ENCODE measurements around the gene PCDHB8. TPM values are rescaled to one million over a fixed set of nuclear protein-coding genes. Genes with fewer than 3 reads are reported as not detected.
"Not testable (repeated sequence)": the region's sequence is repeated elsewhere in the genome, so short reads cannot be mapped to it uniquely, and the experiment has no call there.

The PCDHB8 gene
- total RNA-seq, 1 experiment from 2014 or later: 7.6 TPM

DNA sequence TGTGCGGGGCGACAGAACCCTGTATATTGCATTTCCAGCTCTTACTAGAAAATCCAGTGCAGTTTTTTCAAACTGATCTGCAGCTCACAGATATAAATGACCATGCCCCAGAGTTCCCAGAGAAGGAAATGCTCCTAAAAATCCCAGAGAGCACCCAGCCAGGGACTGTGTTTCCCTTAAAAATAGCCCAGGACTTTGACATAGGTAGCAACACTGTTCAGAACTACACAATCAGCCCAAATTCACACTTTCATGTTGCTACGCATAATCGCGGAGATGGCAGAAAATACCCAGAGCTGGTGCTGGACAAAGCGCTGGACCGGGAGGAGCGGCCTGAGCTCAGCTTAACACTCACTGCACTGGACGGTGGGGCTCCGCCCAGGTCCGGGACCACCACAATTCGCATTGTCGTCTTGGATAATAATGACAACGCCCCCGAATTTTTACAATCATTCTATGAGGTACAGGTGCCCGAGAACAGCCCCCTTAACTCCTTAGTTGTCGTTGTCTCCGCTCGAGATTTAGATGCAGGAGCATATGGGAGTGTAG lies 41.8 kb upstream of the PCDHB8 start:
- H3K27me3 ChIP-seq (ENCODE audit: control insufficient read depth, insufficient read depth, low read length): no peaks in the 10 kb centered on the region
- no peak for DNase-seq (ENCODE audit: low read depth, low spot score)
- intact Hi-C loops (cut with micrococcal nuclease; ENCODE audit: unreplicated experiment) (no loop called here), in situ Hi-C loops (cut with HindIII; ENCODE audit: low pct_unique_long_range_greater_than_20kb, low sequenced_read_pairs) (no loop called here)
- TF ChIP-seq SIN3A (IDR thresholded peaks at IDR 0.05; ENCODE audit: borderline replicate concordance, insufficient read depth, low read depth, low read length) (no peak), POLR2AphosphoS5 (IDR thresholded peaks at IDR 0.05; ENCODE audit: low read depth, low read length) (no peak), TCF7L2 (IDR thresholded peaks at IDR 0.05; ENCODE audit: low read depth, low read length) (no peak), REST (IDR thresholded peaks at IDR 0.05; ENCODE audit: insufficient read depth in 1 of 2, low read depth in 2 of 2, low read length in 1 of 2) (no peak)
- TF ChIP-seq, protein P1, sequence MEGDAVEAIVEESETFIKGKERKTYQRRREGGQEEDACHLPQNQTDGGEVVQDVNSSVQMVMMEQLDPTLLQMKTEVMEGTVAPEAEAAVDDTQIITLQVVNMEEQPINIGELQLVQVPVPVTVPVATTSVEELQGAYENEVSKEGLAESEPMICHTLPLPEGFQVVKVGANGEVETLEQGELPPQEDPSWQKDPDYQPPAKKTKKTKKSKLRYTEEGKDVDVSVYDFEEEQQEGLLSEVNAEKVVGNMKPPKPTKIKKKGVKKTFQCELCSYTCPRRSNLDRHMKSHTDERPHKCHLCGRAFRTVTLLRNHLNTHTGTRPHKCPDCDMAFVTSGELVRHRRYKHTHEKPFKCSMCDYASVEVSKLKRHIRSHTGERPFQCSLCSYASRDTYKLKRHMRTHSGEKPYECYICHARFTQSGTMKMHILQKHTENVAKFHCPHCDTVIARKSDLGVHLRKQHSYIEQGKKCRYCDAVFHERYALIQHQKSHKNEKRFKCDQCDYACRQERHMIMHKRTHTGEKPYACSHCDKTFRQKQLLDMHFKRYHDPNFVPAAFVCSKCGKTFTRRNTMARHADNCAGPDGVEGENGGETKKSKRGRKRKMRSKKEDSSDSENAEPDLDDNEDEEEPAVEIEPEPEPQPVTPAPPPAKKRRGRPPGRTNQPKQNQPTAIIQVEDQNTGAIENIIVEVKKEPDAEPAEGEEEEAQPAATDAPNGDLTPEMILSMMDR (IDR thresholded peaks at IDR 0.05): no peak
- BruUV-seq (replicated peaks): no TSS peak
- no peak for ATAC-seq
- H3K36me3 ChIP-seq (ENCODE audit: control insufficient read depth, insufficient read depth, low read length): no peaks in the 10 kb centered on the region
- H3K9me3 ChIP-seq (ENCODE audit: control insufficient read depth, insufficient read depth, low read depth, low read length): no peaks in the 10 kb centered on the region
- no peak overlapping the region for H3K27ac ChIP-seq (ENCODE audit: low read length)
- ChIA-PET CTCF (no interaction called here), POLR2A (no interaction called here)
- H3K4me1 ChIP-seq (ENCODE audit: control insufficient read depth, insufficient read depth, low read length): no peaks in the 10 kb centered on the region
- H3K4me3 ChIP-seq (ENCODE audit: low read depth in 2 of 2, low read length in 2 of 2): no peak overlapping the region

DNA sequence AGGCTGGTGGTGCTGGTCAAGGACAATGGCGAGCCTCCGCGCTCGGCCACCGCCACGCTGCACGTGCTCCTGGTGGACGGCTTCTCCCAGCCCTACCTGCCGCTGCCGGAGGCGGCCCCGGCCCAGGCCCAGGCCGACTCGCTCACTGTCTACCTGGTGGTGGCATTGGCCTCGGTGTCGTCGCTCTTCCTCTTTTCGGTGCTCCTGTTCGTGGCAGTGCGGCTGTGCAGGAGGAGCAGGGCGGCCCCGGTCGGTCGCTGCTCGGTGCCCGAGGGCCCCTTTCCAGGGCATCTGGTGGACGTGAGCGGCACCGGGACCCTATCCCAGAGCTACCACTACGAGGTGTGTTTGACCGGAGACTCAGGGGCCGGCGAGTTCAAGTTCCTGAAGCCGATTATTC lies 40.2 kb upstream of the PCDHB8 start:
- DNase-seq (ENCODE audit: low read depth, low spot score); H3K4me1 ChIP-seq (ENCODE audit: control insufficient read depth, insufficient read depth, low read length); H3K36me3 ChIP-seq (ENCODE audit: control insufficient read depth, insufficient read depth, low read length); ATAC-seq; intact Hi-C loops (cut with micrococcal nuclease; ENCODE audit: unreplicated experiment); H3K4me3 ChIP-seq (ENCODE audit: low read depth in 2 of 2, low read length in 2 of 2); H3K27ac ChIP-seq (ENCODE audit: low read length); in situ Hi-C loops (cut with HindIII; ENCODE audit: low pct_unique_long_range_greater_than_20kb, low sequenced_read_pairs); H3K27me3 ChIP-seq (ENCODE audit: control insufficient read depth, insufficient read depth, low read length); POLR2A ChIA-PET; BruUV-seq (replicated peaks); CTCF ChIA-PET; H3K9me3 ChIP-seq (ENCODE audit: control insufficient read depth, insufficient read depth, low read depth, low read length): not testable (repeated sequence)

GRCh38 chr5:141149812-141150211 lies 27.8 kb upstream of the PCDHB8 start, which contains the start of gene PCDHB6:
TSS of gene PCDHB6 (plus strand) at chr5:141150057. CDS start at chr5:141150258, 201 bp downstream.
- BruUV-seq (replicated peaks): no TSS peak
- Histone ChIP-seq H3K9me3 (ENCODE audit: control insufficient read depth, insufficient read depth, low read depth, low read length) (no peaks in the 10 kb centered on the region), H3K36me3 (ENCODE audit: control insufficient read depth, insufficient read depth, low read length) (no peaks in the 10 kb centered on the region), H3K27me3 (ENCODE audit: control insufficient read depth, insufficient read depth, low read length) (no peaks in the 10 kb centered on the region), H3K4me3 (ENCODE audit: low read depth in 2 of 2, low read length in 2 of 2) (peak within 1 kb of the TSS; percentile 39 to 45), H3K4me1 (ENCODE audit: control insufficient read depth, insufficient read depth, low read length) (no peaks in the 10 kb centered on the region), H3K27ac (ENCODE audit: low read length) (no peak within 1 kb of the TSS)
- POLR2A ChIA-PET: no interaction called here
- DNase-seq (ENCODE audit: low read depth, low spot score) (no peak), ATAC-seq (peak; percentile 87)
- CTCF ChIA-PET: no interaction called here
- in situ Hi-C loops (cut with HindIII; ENCODE audit: low pct_unique_long_range_greater_than_20kb, low sequenced_read_pairs): no loop called here
- intact Hi-C loops (cut with micrococcal nuclease; ENCODE audit: unreplicated experiment): no loop called here
- no peak for TF ChIP-seq TCF7L2 (IDR thresholded peaks at IDR 0.05; ENCODE audit: low read depth, low read length)
- TF ChIP-seq, protein P1 (IDR thresholded peaks at IDR 0.05): peak; percentile 69

Data from Panc1 (cell line).